ENCODE measurements around the gene PCIF1. TPM values are rescaled to one million over a fixed set of nuclear protein-coding genes. Genes with fewer than 3 reads are reported as not detected.

The PCIF1 gene
- total and polyA plus RNA-seq, 9 of the 15 experiments (the other 6 are each of a cell fraction or from before 2014, with no cell fraction given): 5.8 to 29.4 (median 11.3) TPM

DNA sequence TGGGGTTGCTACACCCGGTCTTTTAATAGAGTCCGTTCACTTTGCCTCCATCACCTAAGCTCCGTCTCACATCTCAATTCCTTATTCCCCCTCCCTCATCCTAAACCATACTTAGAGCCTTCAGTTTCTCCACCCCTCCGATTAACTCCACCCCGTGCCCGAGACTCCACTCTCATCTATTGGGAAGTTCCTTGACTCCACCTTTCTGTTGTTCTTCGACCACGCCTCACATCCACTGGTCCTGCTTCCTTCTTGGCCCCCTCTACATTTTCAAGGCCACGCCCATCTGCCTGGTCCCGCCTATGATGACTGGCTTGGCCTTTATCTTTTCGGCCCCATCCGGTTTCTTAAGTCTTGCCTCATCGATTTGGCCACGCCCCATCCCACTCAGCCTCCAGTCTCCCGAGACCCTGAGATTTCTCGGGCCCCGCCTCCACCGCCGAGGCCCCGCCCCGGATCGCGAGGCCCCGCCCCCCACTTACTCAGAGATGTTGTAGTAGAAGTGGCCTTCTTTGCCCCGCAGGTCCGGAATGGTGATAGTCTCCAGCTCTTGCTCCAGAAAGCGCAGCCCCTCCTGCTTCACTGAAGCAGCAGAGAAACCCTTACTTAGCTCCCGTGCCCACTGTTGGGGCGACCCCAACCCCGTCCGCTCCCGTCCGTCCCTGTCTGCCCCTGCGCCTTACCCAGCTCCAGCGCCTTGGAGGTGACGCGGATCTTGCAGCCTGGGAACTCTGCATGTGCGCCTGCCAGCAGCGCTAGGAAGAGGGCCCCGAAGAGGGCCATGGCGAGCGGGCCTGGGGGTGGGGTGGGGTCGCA, 23.6 kb upstream of the PCIF1 start (continued):
- TF ChIP-seq ZNF217 (CRISPR knock-in tag; IDR thresholded peaks at IDR 0.05) (no peak), IRF9 (tag; IDR thresholded peaks at IDR 0.05) (no peak), FOXM1 (IDR thresholded peaks at IDR 0.05; ENCODE audit: low read depth) (no peak), FOXM1 (CRISPR knock-in tag; IDR thresholded peaks at IDR 0.05; ENCODE audit: low read depth) (no peak), GTF2F1 (IDR thresholded peaks at IDR 0.05; ENCODE audit: low read depth, low read length) (peak; percentile 47; the same call in 1 of the 2 replicates), DIDO1 (tag; IDR thresholded peaks at IDR 0.05; ENCODE audit: low read depth) (no peak), NFATC3 (IDR thresholded peaks at IDR 0.05) (no peak), HIVEP1 (CRISPR knock-in tag; IDR thresholded peaks at IDR 0.05) (no peak), NR3C1 (CRISPR knock-in tag; IDR thresholded peaks at IDR 0.05) (no peak), TEAD2 (tag; IDR thresholded peaks at IDR 0.05) (no peak), ETS2 (tag; IDR thresholded peaks at IDR 0.05; ENCODE audit: borderline replicate concordance, poor library complexity, severe bottlenecking) (no peak), SMARCA4 (IDR thresholded peaks at IDR 0.05) (no peak), MED1 (CRISPR knock-in tag; IDR thresholded peaks at IDR 0.05; ENCODE audit: borderline replicate concordance) (no peak), ZNF766 (CRISPR knock-in tag; conservative IDR thresholded peaks at IDR 0.05) (peak; percentile 89; the same call in 1 of the 2 replicates), KLF10 (CRISPR knock-in tag; IDR thresholded peaks at IDR 0.05) (no peak), RHOXF2B (CRISPR knock-in tag; conservative IDR thresholded peaks at IDR 0.05) (no peak), CAMTA2 (CRISPR knock-in tag; conservative IDR thresholded peaks at IDR 0.05) (no peak), POLR3A (IDR thresholded peaks at IDR 0.05; ENCODE audit: borderline replicate concordance, extremely low read depth, insufficient read depth, insufficient read length) (no peak), ZNF280B (CRISPR knock-in tag; IDR thresholded peaks at IDR 0.05) (no peak), SP1 (CRISPR knock-in tag; IDR thresholded peaks at IDR 0.05) (peak; percentile 93), KDM5B (IDR thresholded peaks at IDR 0.05; ENCODE audit: insufficient replicate concordance, low read depth, low read length) (peak; percentile 67), FOS (IDR thresholded peaks at IDR 0.05; ENCODE audit: extremely low read depth, insufficient read length) (no peak), LARP7 (IDR thresholded peaks at IDR 0.05) (no peak)
- TF ChIP-seq, protein P1, sequence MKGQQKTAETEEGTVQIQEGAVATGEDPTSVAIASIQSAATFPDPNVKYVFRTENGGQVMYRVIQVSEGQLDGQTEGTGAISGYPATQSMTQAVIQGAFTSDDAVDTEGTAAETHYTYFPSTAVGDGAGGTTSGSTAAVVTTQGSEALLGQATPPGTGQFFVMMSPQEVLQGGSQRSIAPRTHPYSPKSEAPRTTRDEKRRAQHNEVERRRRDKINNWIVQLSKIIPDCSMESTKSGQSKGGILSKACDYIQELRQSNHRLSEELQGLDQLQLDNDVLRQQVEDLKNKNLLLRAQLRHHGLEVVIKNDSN (CRISPR knock-in tag; IDR thresholded peaks at IDR 0.05): peak; percentile 45; the same call in 1 of the 2 replicates
- TF ChIP-seq, protein P2, sequence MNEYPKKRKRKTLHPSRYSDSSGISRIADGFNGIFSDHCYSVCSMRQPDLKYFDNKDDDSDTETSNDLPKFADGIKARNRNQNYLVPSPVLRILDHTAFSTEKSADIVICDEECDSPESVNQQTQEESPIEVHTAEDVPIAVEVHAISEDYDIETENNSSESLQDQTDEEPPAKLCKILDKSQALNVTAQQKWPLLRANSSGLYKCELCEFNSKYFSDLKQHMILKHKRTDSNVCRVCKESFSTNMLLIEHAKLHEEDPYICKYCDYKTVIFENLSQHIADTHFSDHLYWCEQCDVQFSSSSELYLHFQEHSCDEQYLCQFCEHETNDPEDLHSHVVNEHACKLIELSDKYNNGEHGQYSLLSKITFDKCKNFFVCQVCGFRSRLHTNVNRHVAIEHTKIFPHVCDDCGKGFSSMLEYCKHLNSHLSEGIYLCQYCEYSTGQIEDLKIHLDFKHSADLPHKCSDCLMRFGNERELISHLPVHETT (CRISPR knock-in tag; conservative IDR thresholded peaks at IDR 0.05 in 1 of 2, IDR thresholded peaks at IDR 0.05 in 1 of 2): no peak

Data from K562 (cell line).